Panc1 (cell line): Measurements from ENCODE around the gene SNPH. TPM values are rescaled to one million over a fixed set of nuclear protein-coding genes. Genes with fewer than 3 reads are reported as not detected.

Experiments used
- ATAC-seq: fragments of 200-7000 bp; cut with Tn5 transposase; 2 replicates; pipeline ENCODE4 v1.9.1; 2020; ENCODE audit warnings: mild to moderate bottlenecking, moderate library complexity
- BruUV-seq: library from RNA; stranded (reverse); fragments of 400-500 nt; replicated peaks from 2 replicates; lab custom pipeline; 2021; lab: Mats Ljungman, UMichigan
- CTCF ChIA-PET: fragments of 300-600 bp; sonication (Branson Sonifier 250); formaldehyde crosslinking; loops from one replicate; lab custom pipeline; 2022; ENCODE audit warnings: antibody characterized with exemption; lab: Charles Lee
- POLR2A ChIA-PET: fragments of 300-600 bp; sonication (Branson Sonifier 250); formaldehyde crosslinking; loops from one replicate; lab custom pipeline; 2022; ENCODE audit warnings: antibody characterized with exemption; lab: Charles Lee
- DNase-seq: peaks from one replicate; pipeline ENCODE4 v3.0.0-alpha.2; 2010; ENCODE audit warnings: low read depth, low spot score
- H3K27ac ChIP-seq: 2 replicates; pipeline ENCODE4 v1.5.1; 2011; ENCODE audit warnings: mild to moderate bottlenecking, low read length, inconsistent platforms
- H3K27me3 ChIP-seq: fragments of 200-500 bp; sonication (Bioruptor generic); 2 replicates; pipeline ENCODE4 v1.6.0; 2014; ENCODE audit warnings: low read length, inconsistent platforms; ENCODE audit not compliant: control insufficient read depth, insufficient read depth
- H3K36me3 ChIP-seq: fragments of 200-500 bp; sonication (Bioruptor generic); 2 replicates; pipeline ENCODE4 v1.5.1; 2014; ENCODE audit warnings: inconsistent platforms, mild to moderate bottlenecking, low read length, moderate library complexity; ENCODE audit not compliant: control insufficient read depth, insufficient read depth
- H3K4me1 ChIP-seq: 2 replicates; pipeline ENCODE4 v1.5.1; 2011; ENCODE audit warnings: inconsistent platforms, mild to moderate bottlenecking, low read length, moderate library complexity; ENCODE audit not compliant: control insufficient read depth, insufficient read depth
- H3K4me3 ChIP-seq, 2 experiments: 2 replicates each; pipeline ENCODE4 v1.5.1; 2011 to 2012; ENCODE audit warnings: low read depth in 2 of 2, low read length in 2 of 2, mild to moderate bottlenecking in 2 of 2, inconsistent platforms in 1 of 2, moderate library complexity in 1 of 2
- H3K9me3 ChIP-seq: fragments of 200-500 bp; sonication (Bioruptor generic); 2 replicates; pipeline ENCODE4 v1.5.1; 2014; ENCODE audit warnings: low read depth, mild to moderate bottlenecking, inconsistent platforms, low read length, moderate library complexity; ENCODE audit not compliant: control insufficient read depth, insufficient read depth
- CTCF ChIP-seq: fragments of 450-650 bp; IDR thresholded peaks from 2 replicates; pipeline ENCODE4 v1.5.1; 2017; ENCODE audit warnings: mild to moderate bottlenecking
- POLR2AphosphoS5 ChIP-seq: IDR thresholded peaks from 2 replicates; pipeline ENCODE4 v1.6.1; 2012; ENCODE audit warnings: mild to moderate bottlenecking, low read depth, low read length, moderate library complexity
- REST ChIP-seq, 2 experiments: IDR thresholded peaks; 2 replicates each; pipeline ENCODE4 v1.6.1; 2011 to 2012; ENCODE audit warnings: low read depth in 2 of 2, control low read depth in 1 of 2, low read length in 1 of 2, mild to moderate bottlenecking in 1 of 2, moderate library complexity in 1 of 2; ENCODE audit not compliant: insufficient read depth in 1 of 2
- SIN3A ChIP-seq: IDR thresholded peaks from 2 replicates; pipeline ENCODE4 v1.6.1; 2012; ENCODE audit warnings: low read depth, mild to moderate bottlenecking, low read length, moderate library complexity, borderline replicate concordance; ENCODE audit not compliant: insufficient read depth
- TCF7L2 ChIP-seq: IDR thresholded peaks from 2 replicates; pipeline ENCODE4 v1.6.1; 2011; ENCODE audit warnings: mild to moderate bottlenecking, low read depth, low read length, inconsistent platforms
- in situ Hi-C: cut with HindIII; loops from 2 replicates; pipeline ENCODE4 v1.10.0; 2016; ENCODE audit warnings: low sequenced_read_pairs, low pct_unique_long_range_greater_than_20kb
- intact Hi-C: fragments of 100-400 bp; cut with micrococcal nuclease; formaldehyde crosslinking; loops from one replicate; pipeline ENCODE4 v1.10.0; 2022; ENCODE audit not compliant: unreplicated experiment
- total RNA-seq: library from RNA; stranded (reverse); gene quantifications from one replicate; pipeline ENCODE4 v1.2.1, GENCODE V29; 2021; ENCODE audit not compliant: unreplicated experiment

Gene SNPH
- total RNA-seq, 1 experiment from 2014 or later, result 6.4 TPM

GRCh38 chr20:1322511-1323245, 56.6 kb downstream of the SNPH start:
- ChIA-PET POLR2A (no interaction called here), CTCF (interaction anchor here (1.5 kb wide), 1 partner anchor 181 kb away, joined by 5 read pairs; no protein-coding TSS in a partner anchor)
- intact Hi-C loops, result no loop called here
- in situ Hi-C loops, result no loop called here
- Histone ChIP-seq H3K27me3 (no peaks in the 10 kb centered on the region), H3K36me3 (no peaks in the 10 kb centered on the region), H3K4me3 (no peak overlapping the region), H3K4me1 (peaks cover 26% of the 10 kb centered on the region), H3K9me3 (no peaks in the 10 kb centered on the region), H3K27ac (no peak overlapping the region)
- TF ChIP-seq CTCF (no peak), TCF7L2 (no peak), REST (IDR thresholded peaks at IDR 0.05; ENCODE audit: insufficient read depth in 1 of 2, low read depth in 2 of 2, low read length in 1 of 2) (no peak), POLR2AphosphoS5 (no peak), SIN3A (no peak)
- no TSS peak for BruUV-seq
- DNase-seq (no peak), ATAC-seq (no peak)

GRCh38 chr20:1323256-1323655, 57.2 kb downstream of the SNPH start:
- BruUV-seq, result no TSS peak
- no peaks in the 10 kb centered on the region for H3K36me3 ChIP-seq
- in situ Hi-C loops (no loop called here), intact Hi-C loops (no loop called here)
- H3K4me3 ChIP-seq, result no peak overlapping the region
- CTCF ChIA-PET, result interaction anchor here (1.5 kb wide), 1 partner anchor 180 kb away, joined by 5 read pairs; no protein-coding TSS in a partner anchor
- H3K27me3 ChIP-seq, result no peaks in the 10 kb centered on the region
- ATAC-seq, result no peak
- peaks cover 27% of the 10 kb centered on the region for H3K4me1 ChIP-seq
- no peak for DNase-seq
- POLR2A ChIA-PET, result no interaction called here
- no peaks in the 10 kb centered on the region for H3K9me3 ChIP-seq
- TF ChIP-seq CTCF (no peak), POLR2AphosphoS5 (no peak), REST (IDR thresholded peaks at IDR 0.05; ENCODE audit: insufficient read depth in 1 of 2, low read depth in 2 of 2, low read length in 1 of 2) (no peak), SIN3A (no peak), TCF7L2 (no peak)
- 0 out of 2 replicates have a peak overlapping the region, but pooled peaks have one; percentile 1 for H3K27ac ChIP-seq
